Caco-2 (cell line): ENCODE measurements around the gene CCRL2. TPM values are rescaled to one million over a fixed set of nuclear protein-coding genes. Genes with fewer than 3 reads are reported as not detected.

Source experiments
- BruUV-seq: library from RNA; stranded (reverse); fragments of 400-500 nt; replicated peaks from 2 replicates; lab custom pipeline; 2021; lab: Mats Ljungman, UMichigan
- CTCF ChIA-PET: fragments of 300-600 bp; sonication (Branson Sonifier 250); formaldehyde crosslinking; loops from one replicate; lab custom pipeline; 2022; ENCODE audit warnings: antibody characterized with exemption; lab: Charles Lee
- POLR2A ChIA-PET: fragments of 300-600 bp; sonication (Branson Sonifier 250); formaldehyde crosslinking; loops from one replicate; lab custom pipeline; 2022; ENCODE audit warnings: antibody characterized with exemption; lab: Charles Lee
- DNase-seq, 2 experiments: peaks; one replicate each; pipeline versions ENCODE4 v3.0.0 to v3.0.0-alpha.2; 2020 to 2022
- H3K27me3 ChIP-seq: replicated peaks from 2 replicates; pipeline ENCODE4 v1.6.0; 2011; ENCODE audit warnings: low read length; ENCODE audit not compliant: control insufficient read depth, insufficient read depth
- H3K36me3 ChIP-seq: 2 replicates; pipeline ENCODE4 v1.5.1; 2011; ENCODE audit warnings: low read length; ENCODE audit not compliant: control insufficient read depth, insufficient read depth
- H3K4me1 ChIP-seq: fragments of 250-450 bp; sonication (Bioruptor Pico); 2 replicates; pipeline ENCODE4 v1.5.1; 2020; ENCODE audit warnings: mild to moderate bottlenecking
- H3K4me3 ChIP-seq: 2 replicates; pipeline ENCODE4 v1.5.1; 2011; ENCODE audit warnings: low read depth, mild to moderate bottlenecking, control low read depth, low read length
- H3K9me3 ChIP-seq: fragments of 250-450 bp; sonication (Bioruptor Pico); 2 replicates; pipeline ENCODE4 v1.5.1; 2020; ENCODE audit warnings: mild to moderate bottlenecking, moderate library complexity
- H3K27ac Mint-ChIP-seq: one replicate; pipeline ENCODE4 v1.8.0; 2022; ENCODE audit warnings: mixed read lengths; ENCODE audit not compliant: unreplicated experiment
- H3K27me3 Mint-ChIP-seq: one replicate; pipeline ENCODE4 v1.8.0; 2022; ENCODE audit warnings: mixed read lengths; ENCODE audit not compliant: insufficient read depth, unreplicated experiment
- H3K36me3 Mint-ChIP-seq: one replicate; pipeline ENCODE4 v1.8.0; 2022; ENCODE audit warnings: mild to moderate bottlenecking, mixed read lengths; ENCODE audit not compliant: insufficient read depth, unreplicated experiment
- H3K4me1 Mint-ChIP-seq: one replicate; pipeline ENCODE4 v1.8.0; 2022; ENCODE audit warnings: low read depth, mixed read lengths; ENCODE audit not compliant: unreplicated experiment
- H3K4me3 Mint-ChIP-seq: one replicate; pipeline ENCODE4 v1.8.0; 2022; ENCODE audit warnings: mild to moderate bottlenecking, moderate library complexity, mixed read lengths; ENCODE audit not compliant: unreplicated experiment
- H3K9me3 Mint-ChIP-seq: one replicate; pipeline ENCODE4 v1.8.0; 2022; ENCODE audit warnings: mixed read lengths; ENCODE audit not compliant: unreplicated experiment
- CTCF ChIP-seq, 2 experiments: fragments of 200-600 bp in 1 of 2; IDR thresholded peaks; 1 replicate in 1 of 2; 2 replicates in 1 of 2; pipeline versions ENCODE4 v1.5.1 to v1.8.0; 2011 to 2022; ENCODE audit warnings: antibody characterized with exemption in 1 of 2, control low read depth in 1 of 2, inconsistent platforms in 1 of 2, low read depth in 1 of 2, low read length in 1 of 2, mild to moderate bottlenecking in 1 of 2, moderate library complexity in 1 of 2; ENCODE audit not compliant: insufficient read depth in 1 of 2, severe bottlenecking in 1 of 2, unreplicated experiment in 1 of 2
- intact Hi-C: fragments of 100-400 bp; cut with micrococcal nuclease; formaldehyde crosslinking; loops from one replicate; pipeline ENCODE4 v1.10.0; 2022; ENCODE audit not compliant: unreplicated experiment
- total RNA-seq: library from RNA; stranded (reverse); gene quantifications from 2 replicates; pipeline ENCODE4 v1.2.3, GENCODE V29; 2022

CCRL2 gene
- total RNA-seq, 1 experiment from 2014 or later = 1.0 TPM

- POLR2A ChIA-PET = no interaction called here
- CTCF ChIA-PET = interaction anchor here (1.3 kb wide), 1 partner anchor 10 kb away, joined by 4 read pairs; no protein-coding TSS in a partner anchor
- Mint-ChIP-seq H3K4me1 (peaks cover 12% of the 10 kb centered on the region), H3K36me3 (no peaks in the 10 kb centered on the region), H3K9me3 (no peaks in the 10 kb centered on the region), H3K4me3 (no peak overlapping the region), H3K27ac (no peak overlapping the region), H3K27me3 (no peaks in the 10 kb centered on the region)
- Histone ChIP-seq H3K4me3 (no peak overlapping the region), H3K4me1 (peaks cover 14% of the 10 kb centered on the region; the same call in 1 of the 2 replicates), H3K27me3 (no peaks in the 10 kb centered on the region), H3K36me3 (no peaks in the 10 kb centered on the region), H3K9me3 (no peaks in the 10 kb centered on the region)
- no TSS peak for BruUV-seq
- intact Hi-C loops = loop anchor here (1.0 kb wide), 1 partner anchor 154 kb away; no protein-coding TSS in a partner anchor
- DNase-seq = peak; percentile 28 to 43
- no peak for TF ChIP-seq CTCF (IDR thresholded peaks at IDR 0.05; ENCODE audit: insufficient read depth in 1 of 2, low read depth in 1 of 2, low read length in 1 of 2, severe bottlenecking in 1 of 2, unreplicated experiment in 1 of 2)
Observed at GRCh38 chr3:46368569-46368968, 38.5 kb upstream of the CCRL2 start.

DNA sequence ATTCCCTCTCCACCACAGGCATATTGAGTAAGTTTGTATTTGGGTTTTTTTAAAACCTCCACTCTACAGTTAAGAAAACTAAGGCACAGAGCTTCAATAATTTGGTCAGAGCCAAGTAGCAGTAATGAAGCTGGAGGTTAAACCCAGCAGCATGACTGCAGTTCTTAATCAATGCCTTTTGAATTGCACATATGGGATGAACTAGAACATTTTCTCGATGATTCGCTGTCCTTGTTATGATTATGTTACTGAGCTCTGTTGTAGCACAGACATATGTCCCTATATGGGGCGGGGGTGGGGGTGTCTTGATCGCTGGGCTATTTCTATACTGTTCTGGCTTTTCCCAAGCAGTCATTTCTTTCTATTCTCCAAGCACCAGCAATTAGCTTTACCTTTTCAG is 37.9 kb upstream of the CCRL2 start:
- Mint-ChIP-seq H3K27me3 (no peaks in the 10 kb centered on the region), H3K36me3 (no peaks in the 10 kb centered on the region), H3K9me3 (no peaks in the 10 kb centered on the region), H3K27ac (no peak overlapping the region), H3K4me3 (no peak overlapping the region), H3K4me1 (peaks cover 14% of the 10 kb centered on the region)
- intact Hi-C loops = no loop called here
- BruUV-seq = no TSS peak
- H3K27me3 ChIP-seq = no peaks in the 10 kb centered on the region
- no peak for DNase-seq
- no peaks in the 10 kb centered on the region for H3K9me3 ChIP-seq
- TF ChIP-seq CTCF (IDR thresholded peaks at IDR 0.05; ENCODE audit: insufficient read depth in 1 of 2, low read depth in 1 of 2, low read length in 1 of 2, severe bottlenecking in 1 of 2, unreplicated experiment in 1 of 2) = no peak
- ChIA-PET POLR2A (no interaction called here), CTCF (interaction anchor here (1.3 kb wide), 1 partner anchor 9 kb away, joined by 4 read pairs; no protein-coding TSS in a partner anchor)
- H3K4me3 ChIP-seq = no peak overlapping the region
- no peaks in the 10 kb centered on the region for H3K36me3 ChIP-seq
- peaks cover 14% of the 10 kb centered on the region; the same call in 1 of the 2 replicates for H3K4me1 ChIP-seq

DNA sequence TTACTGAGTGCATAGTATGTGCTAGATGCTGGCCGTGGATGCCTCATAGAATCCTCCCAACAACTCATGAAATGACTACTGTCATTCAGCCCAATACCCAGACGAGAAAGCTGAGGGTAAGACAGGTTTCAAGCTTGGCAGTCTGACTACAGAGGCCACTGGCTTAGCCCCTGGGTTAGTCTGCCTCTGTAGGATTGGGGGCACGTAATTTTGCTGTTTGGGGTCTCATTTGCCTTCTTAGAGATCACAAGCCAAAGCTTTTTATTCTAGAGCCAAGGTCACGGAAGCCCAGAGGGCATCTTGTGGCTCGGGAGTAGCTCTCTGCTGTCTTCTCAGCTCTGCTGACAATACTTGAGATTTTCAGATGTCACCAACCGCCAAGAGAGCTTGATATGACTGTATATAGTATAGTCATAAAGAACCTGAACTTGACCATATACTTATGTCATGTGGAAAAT is 37.4 kb upstream of the CCRL2 start:
- CTCF ChIA-PET = no interaction called here
- H3K9me3 Mint-ChIP-seq = no peaks in the 10 kb centered on the region
- no peaks in the 10 kb centered on the region for H3K36me3 Mint-ChIP-seq

More for the DNA sequence above, 37.4 kb upstream of the CCRL2 start:
- no TSS peak for BruUV-seq
- Histone ChIP-seq H3K4me1 (peaks cover 14% of the 10 kb centered on the region; the same call in 1 of the 2 replicates), H3K36me3 (no peaks in the 10 kb centered on the region), H3K27me3 (no peaks in the 10 kb centered on the region), H3K4me3 (no peak overlapping the region), H3K9me3 (no peaks in the 10 kb centered on the region)
- Mint-ChIP-seq H3K4me3 (no peak overlapping the region), H3K27ac (no peak overlapping the region), H3K4me1 (peaks cover 14% of the 10 kb centered on the region), H3K27me3 (peaks cover 4% of the 10 kb centered on the region)
- no peak for DNase-seq
- POLR2A ChIA-PET = no interaction called here
- intact Hi-C loops = loop anchor here (2.0 kb wide), 1 partner anchor 161 kb away; the partner anchor contains the start of gene CCR1
- TF ChIP-seq CTCF (IDR thresholded peaks at IDR 0.05; ENCODE audit: insufficient read depth in 1 of 2, low read depth in 1 of 2, low read length in 1 of 2, severe bottlenecking in 1 of 2, unreplicated experiment in 1 of 2) = no peak
